Neural progenitor cell (in vitro differentiated cells): Measurements from ENCODE around the gene MLN. TPM values are rescaled to one million over a fixed set of nuclear protein-coding genes. Genes with fewer than 3 reads are reported as not detected.
A peak's percentile ranks its signal among the peaks of the same experiment; 100 is the strongest.

Source experiments
- DNase-seq: peaks from one replicate; pipeline ENCODE4 v3.0.0-alpha.2; 2016; ENCODE audit warnings: low spot score
- H2AFZ ChIP-seq: fragments of 200-600 bp; sonication (generic); replicated peaks from 2 replicates; pipeline ENCODE4 v1.6.1; 2016; ENCODE audit warnings: antibody characterized with exemption
- H3F3A ChIP-seq: fragments of 200-600 bp; sonication (generic); 2 replicates; pipeline ENCODE4 v1.6.1; 2016; ENCODE audit warnings: antibody characterized with exemption, low read depth
- H3K27ac ChIP-seq: fragments of 200-600 bp; sonication (generic); 2 replicates; pipeline ENCODE4 v1.5.1; 2016; ENCODE audit warnings: mild to moderate bottlenecking
- H3K27me3 ChIP-seq: fragments of 200-600 bp; sonication (generic); 2 replicates; pipeline ENCODE4 v1.6.1; 2016; ENCODE audit warnings: mild to moderate bottlenecking, moderate library complexity
- H3K36me3 ChIP-seq: fragments of 200-600 bp; sonication (generic); 2 replicates; pipeline ENCODE4 v1.5.1; 2016
- H3K4me1 ChIP-seq: fragments of 200-600 bp; sonication (generic); 2 replicates; pipeline ENCODE4 v1.6.1; 2016; ENCODE audit warnings: mixed run types
- H3K4me2 ChIP-seq: fragments of 200-600 bp; sonication (generic); 2 replicates; pipeline ENCODE4 v1.6.1; 2016
- H3K4me3 ChIP-seq: fragments of 200-600 bp; sonication (generic); 2 replicates; pipeline ENCODE4 v1.5.1; 2016
- H3K79me2 ChIP-seq: fragments of 200-600 bp; sonication (generic); 2 replicates; pipeline ENCODE4 v1.6.1; 2016; ENCODE audit warnings: low read depth
- H3K9ac ChIP-seq: fragments of 200-600 bp; sonication (generic); 2 replicates; pipeline ENCODE4 v1.6.1; 2016
- H3K9me3 ChIP-seq: fragments of 200-600 bp; sonication (generic); 2 replicates; pipeline ENCODE4 v1.5.1; 2016; ENCODE audit warnings: low read depth
- H4K20me1 ChIP-seq: fragments of 200-600 bp; sonication (generic); 2 replicates; pipeline ENCODE4 v1.6.1; 2016; ENCODE audit warnings: low read depth
- H3K27ac Mint-ChIP-seq: 3 replicates; pipeline ENCODE4 v1.8.0; 2021; ENCODE audit warnings: mixed read lengths
- H3K27me3 Mint-ChIP-seq: 2 replicates; pipeline ENCODE4 v1.8.0; 2022; ENCODE audit warnings: low read depth, mild to moderate bottlenecking, inconsistent platforms, moderate library complexity, mixed read lengths; ENCODE audit not compliant: insufficient read depth
- H3K36me3 Mint-ChIP-seq: 3 replicates; pipeline ENCODE4 v1.8.0; 2021; ENCODE audit warnings: mixed read lengths
- H3K4me1 Mint-ChIP-seq: 3 replicates; pipeline ENCODE4 v1.8.0; 2021; ENCODE audit warnings: mixed read lengths
- H3K4me3 Mint-ChIP-seq: 3 replicates; pipeline ENCODE4 v1.8.0; 2021; ENCODE audit warnings: mild to moderate bottlenecking, moderate library complexity, mixed read lengths
- H3K9me3 Mint-ChIP-seq: 3 replicates; pipeline ENCODE4 v1.8.0; 2020; ENCODE audit warnings: mixed read lengths
- CTCF ChIP-seq: fragments of 200-600 bp; sonication (generic); IDR thresholded peaks from 2 replicates; pipeline ENCODE4 v1.5.1; 2017; ENCODE audit warnings: antibody characterized with exemption, mild to moderate bottlenecking
- EZH2 ChIP-seq: fragments of 200-600 bp; sonication (generic); IDR thresholded peaks from 2 replicates; pipeline ENCODE4 v1.6.1; 2017; ENCODE audit warnings: antibody characterized with exemption, mild to moderate bottlenecking, moderate library complexity
- EZH2phosphoT487 ChIP-seq: fragments of 200-600 bp; sonication (generic); IDR thresholded peaks from 2 replicates; pipeline ENCODE4 v1.6.1; 2017; ENCODE audit warnings: antibody characterized with exemption
- total RNA-seq: library from RNA; depleted of rRNA; stranded (reverse); fragments of >200 nt; gene quantifications from 2 replicates; pipeline ENCODE4 v1.2.3, GENCODE V29; 2015; ENCODE audit warnings: low replicate concordance

Gene MLN
- total RNA-seq, 1 donor from 2014 or later, result not detected

GRCh38 chr6:33850869-33851541, 47.2 kb upstream of the MLN start:
- H3K4me3 Mint-ChIP-seq, result no peak overlapping the region
- H3K9ac ChIP-seq, result no peak overlapping the region
- H3K4me2 ChIP-seq, result no peak overlapping the region
- H3F3A ChIP-seq, result peaks cover 5% of the 10 kb centered on the region
- H3K79me2 ChIP-seq, result no peaks in the 10 kb centered on the region
- H3K4me3 ChIP-seq, result no peak overlapping the region
- peaks cover 7% of the 10 kb centered on the region for H3K4me1 Mint-ChIP-seq
- H3K36me3 ChIP-seq, result no peaks in the 10 kb centered on the region
- H3K36me3 Mint-ChIP-seq, result no peaks in the 10 kb centered on the region
- H3K27ac Mint-ChIP-seq, result peak overlapping the region; percentile 50
- no peaks in the 10 kb centered on the region for H4K20me1 ChIP-seq
- H3K27me3 ChIP-seq, result no peaks in the 10 kb centered on the region
- no peak overlapping the region for H3K27ac ChIP-seq
- H2AFZ ChIP-seq, result no peak overlapping the region
- H3K4me1 ChIP-seq, result no peaks in the 10 kb centered on the region
- H3K9me3 ChIP-seq, result no peaks in the 10 kb centered on the region
- H3K9me3 Mint-ChIP-seq, result no peaks in the 10 kb centered on the region
- no peak for DNase-seq
- H3K27me3 Mint-ChIP-seq, result peaks cover 9% of the 10 kb centered on the region
- no peak for TF ChIP-seq EZH2phosphoT487
- TF ChIP-seq CTCF, result no peak
- no peak for TF ChIP-seq EZH2

GRCh38 chr6:33850296-33850695, 46.5 kb upstream of the MLN start:
- peaks cover 7% of the 10 kb centered on the region for H3K27me3 Mint-ChIP-seq
- H3K36me3 ChIP-seq, result no peaks in the 10 kb centered on the region
- no peaks in the 10 kb centered on the region for H3K4me1 ChIP-seq
- no peak for DNase-seq
- no peak overlapping the region for H3K4me3 Mint-ChIP-seq
- H3K4me2 ChIP-seq, result no peak overlapping the region
- H3F3A ChIP-seq, result peaks cover 5% of the 10 kb centered on the region
- peaks cover 7% of the 10 kb centered on the region for H3K4me1 Mint-ChIP-seq
- no peak overlapping the region for H3K27ac ChIP-seq
- no peaks in the 10 kb centered on the region for H3K9me3 Mint-ChIP-seq
- H3K27me3 ChIP-seq, result no peaks in the 10 kb centered on the region
- H3K79me2 ChIP-seq, result no peaks in the 10 kb centered on the region
- no peak overlapping the region for H3K27ac Mint-ChIP-seq
- no peak for TF ChIP-seq EZH2
- no peaks in the 10 kb centered on the region for H3K36me3 Mint-ChIP-seq
- H4K20me1 ChIP-seq, result no peaks in the 10 kb centered on the region
- no peak overlapping the region for H2AFZ ChIP-seq
- H3K9me3 ChIP-seq, result no peaks in the 10 kb centered on the region
- H3K9ac ChIP-seq, result no peak overlapping the region
- no peak overlapping the region for H3K4me3 ChIP-seq

GRCh38 chr6:33849500-33850075, 45.8 kb upstream of the MLN start:
- no peak overlapping the region for H3K4me3 Mint-ChIP-seq
- Histone ChIP-seq H3K27ac (no peak overlapping the region), H4K20me1 (no peaks in the 10 kb centered on the region), H3K79me2 (no peaks in the 10 kb centered on the region), H3K27me3 (no peaks in the 10 kb centered on the region), H3K4me2 (no peak overlapping the region), H2AFZ (no peak overlapping the region), H3K4me1 (no peaks in the 10 kb centered on the region), H3K4me3 (no peak overlapping the region), H3F3A (peaks cover 5% of the 10 kb centered on the region), H3K36me3 (no peaks in the 10 kb centered on the region), H3K9ac (no peak overlapping the region), H3K9me3 (no peaks in the 10 kb centered on the region)
- TF ChIP-seq CTCF, result no peak
- H3K36me3 Mint-ChIP-seq, result no peaks in the 10 kb centered on the region
- peaks cover 5% of the 10 kb centered on the region for H3K27me3 Mint-ChIP-seq
- no peak overlapping the region for H3K27ac Mint-ChIP-seq
- no peak for DNase-seq
- no peaks in the 10 kb centered on the region for H3K9me3 Mint-ChIP-seq
- H3K4me1 Mint-ChIP-seq, result peaks cover 4% of the 10 kb centered on the region

GRCh38 chr6:33848484-33848883, 44.7 kb upstream of the MLN start:
- peaks cover 5% of the 10 kb centered on the region for H3K27me3 Mint-ChIP-seq
- H3K36me3 Mint-ChIP-seq, result no peaks in the 10 kb centered on the region
- Histone ChIP-seq H3K4me2 (no peak overlapping the region), H3K4me3 (no peak overlapping the region), H3K27me3 (no peaks in the 10 kb centered on the region), H2AFZ (no peak overlapping the region), H3K9ac (no peak overlapping the region), H3K27ac (no peak overlapping the region), H3K79me2 (no peaks in the 10 kb centered on the region), H3F3A (peaks cover 5% of the 10 kb centered on the region), H3K4me1 (peaks cover under 1% of the 10 kb centered on the region), H4K20me1 (no peaks in the 10 kb centered on the region), H3K36me3 (no peaks in the 10 kb centered on the region), H3K9me3 (no peaks in the 10 kb centered on the region)
- H3K9me3 Mint-ChIP-seq, result no peaks in the 10 kb centered on the region
- DNase-seq, result no peak
- no peak for TF ChIP-seq EZH2
- TF ChIP-seq CTCF, result no peak
- no peak for TF ChIP-seq EZH2phosphoT487
- H3K4me3 Mint-ChIP-seq, result no peak overlapping the region
- H3K4me1 Mint-ChIP-seq, result peaks cover 7% of the 10 kb centered on the region
- H3K27ac Mint-ChIP-seq, result no peak overlapping the region
